A549 (cell line): ENCODE measurements around the gene TJP1. TPM values are rescaled to one million over a fixed set of nuclear protein-coding genes. Genes with fewer than 3 reads are reported as not detected.

ENCODE experiments used
- ATAC-seq, 2 experiments: fragments of 200-7000 bp in 1 of 2; fragments of >200 bp in 1 of 2; cut with Nextera tagmentation in 1 of 2; cut with Tn5 transposase in 1 of 2; 3 replicates each; pipeline versions ENCODE4 v1.8.0 to v1.9.1; 2018 to 2020; ENCODE audit warnings: mild to moderate bottlenecking in 1 of 2, moderate library complexity in 1 of 2
- CTCF ChIA-PET: fragments of 300-600 bp; sonication (Branson Sonifier 250); formaldehyde crosslinking; extraction: SDS; loops from one replicate; lab custom pipeline; 2021; ENCODE audit warnings: antibody characterized with exemption, inconsistent platforms; lab: Yijun Ruan, JAX
- POLR2A ChIA-PET: fragments of 350-600 bp; formaldehyde crosslinking; extraction: SDS; loops from one replicate; lab custom pipeline; 2021; ENCODE audit warnings: antibody characterized with exemption, inconsistent platforms; lab: Yijun Ruan, JAX
- DNase-seq, 2 experiments: peaks; one replicate each; pipeline versions ENCODE4 v3.0.0 to v3.0.0-alpha.2; 2011 to 2016; ENCODE audit warnings: low read depth in 1 of 2, low spot score in 1 of 2
- FAIRE-seq: peaks from 2 replicates; lab custom pipeline; 2011; peaks lifted over from hg19 to GRCh38; lab: Jason Lieb, UNC
- H3K27ac ChIP-seq, 2 experiments: fragments of >200 bp; sonication (Bioruptor Twin); formaldehyde crosslinking; 3 replicates each; pipeline ENCODE4 v1.5.1; 2016 to 2017
- H3K4me1 ChIP-seq: fragments of >200 bp; sonication (Bioruptor Twin); formaldehyde crosslinking; 3 replicates; pipeline ENCODE4 v1.6.1; 2016
- H3K4me2 ChIP-seq: fragments of >200 bp; sonication (Bioruptor Twin); formaldehyde crosslinking; 3 replicates; pipeline ENCODE4 v1.6.1; 2016
- H3K4me3 ChIP-seq: fragments of >200 bp; sonication (Bioruptor Twin); formaldehyde crosslinking; 3 replicates; pipeline ENCODE4 v1.5.1; 2016
- H3K9me3 ChIP-seq: fragments of >200 bp; sonication (Bioruptor Twin); formaldehyde crosslinking; 3 replicates; pipeline ENCODE4 v1.6.1; 2016
- BHLHE40 ChIP-seq: IDR thresholded peaks from 2 replicates; pipeline ENCODE4 v1.6.1; 2012; ENCODE audit warnings: low read depth, low read length, inconsistent platforms
- CBX2 ChIP-seq: fragments of 200-600 bp; sonication (generic); IDR thresholded peaks from 2 replicates; pipeline ENCODE4 v1.6.1; 2016; ENCODE audit warnings: low read depth, mild to moderate bottlenecking, borderline replicate concordance
- CHD4 ChIP-seq: fragments of 200-600 bp; sonication (generic); IDR thresholded peaks from 2 replicates; pipeline ENCODE4 v1.6.1; 2016; ENCODE audit warnings: antibody characterized with exemption, mild to moderate bottlenecking, borderline replicate concordance
- FOSB ChIP-seq: fragments of 250-450 bp; sonication (Bioruptor Pico); IDR thresholded peaks from 2 replicates; pipeline ENCODE4 v1.5.0; 2020; ENCODE audit warnings: mild to moderate bottlenecking, moderate library complexity
- GATA3 ChIP-seq: IDR thresholded peaks from 2 replicates; pipeline ENCODE4 v1.6.1; 2012; ENCODE audit warnings: borderline replicate concordance
- HOXB5 ChIP-seq: fragments of 250-450 bp; sonication (Bioruptor Pico); IDR thresholded peaks from 2 replicates; pipeline ENCODE4 v1.5.0; 2020; ENCODE audit warnings: mild to moderate bottlenecking, moderate library complexity
- KDM5A ChIP-seq: fragments of 200-600 bp; sonication (generic); IDR thresholded peaks from 2 replicates; pipeline ENCODE4 v1.6.1; 2016; ENCODE audit warnings: antibody characterized with exemption, mild to moderate bottlenecking
- MAFK ChIP-seq: fragments of 450-650 bp; IDR thresholded peaks from 2 replicates; pipeline ENCODE4 v1.6.1; 2014; ENCODE audit not compliant: partially characterized antibody
- MYC ChIP-seq: IDR thresholded peaks from 2 replicates; pipeline ENCODE4 v1.6.1; 2012; ENCODE audit warnings: mild to moderate bottlenecking, inconsistent platforms, low read length, improper control_type of control experiment, borderline replicate concordance
- NFE2L2 ChIP-seq: fragments of 150-350 bp; conservative IDR thresholded peaks from 2 replicates; pipeline ENCODE4 v1.6.1; 2014; ENCODE audit warnings: low read length
- NPAS2 ChIP-seq: fragments of 250-450 bp; sonication (Bioruptor Pico); IDR thresholded peaks from 2 replicates; pipeline ENCODE4 v1.8.0; 2022; ENCODE audit warnings: mild to moderate bottlenecking, moderate library complexity, borderline replicate concordance
- POLR2A ChIP-seq: IDR thresholded peaks from 2 replicates; pipeline ENCODE4 v1.6.1; 2012; ENCODE audit warnings: mild to moderate bottlenecking, low read length
- SMC3 ChIP-seq: fragments of >200 bp; sonication (Bioruptor Twin); formaldehyde crosslinking; IDR thresholded peaks from 3 replicates; pipeline ENCODE4 v1.6.1; 2018; ENCODE audit warnings: inconsistent platforms
- TFCP2L1 ChIP-seq: fragments of 250-450 bp; sonication (Bioruptor Pico); IDR thresholded peaks from 2 replicates; pipeline ENCODE4 v1.5.0; 2021; ENCODE audit warnings: mild to moderate bottlenecking
- WGBS: methylation state at CpG from one replicate; pipeline ENCODE4 v1.1.6; 2017; ENCODE audit errors: missing lambda C conversion rate; 5-methylcytosine and 5-hydroxymethylcytosine counted together
- polyA plus RNA-seq, 4 experiments: library from polyadenylated mRNA; depleted of rRNA in 3 of 4; stranded (reverse); fragments of >200 nt; fragmentation: RNase III in 1 of 4; extraction: RNeasy Plus Mini Kit Qiagen cat#74134 plus additional on column Dnase treatment in 1 of 4; gene quantifications; 2 replicates in 3 of 4; 3 replicates in 1 of 4; pipeline ENCODE4 v1.2.3, GENCODE V29; 2011 to 2017
- TF ChIP-seq, protein P1 (sequence below): IDR thresholded peaks from 2 replicates; pipeline ENCODE4 v1.6.1; 2012
- TF ChIP-seq, protein P2 (sequence below): fragments of 250-450 bp; sonication (Bioruptor Pico); IDR thresholded peaks from 2 replicates; pipeline ENCODE4 v1.5.0; 2021; ENCODE audit warnings: mild to moderate bottlenecking, moderate library complexity, borderline replicate concordance
- TF ChIP-seq, protein P3 (sequence below): fragments of 200-600 bp; sonication (generic); IDR thresholded peaks from 2 replicates; pipeline ENCODE4 v1.6.1; 2016; ENCODE audit warnings: antibody characterized with exemption, mild to moderate bottlenecking, moderate library complexity
- TF ChIP-seq, protein P4 (sequence below): fragments of 450-650 bp; IDR thresholded peaks from 2 replicates; pipeline ENCODE4 v1.6.1; 2014; ENCODE audit warnings: antibody characterized with exemption
- TF ChIP-seq, protein P5 (sequence below): fragments of >200 bp; sonication (Bioruptor Twin); formaldehyde crosslinking; IDR thresholded peaks from 3 replicates; pipeline ENCODE4 v1.5.1; 2016
- TF ChIP-seq, protein P6 (sequence below): fragments of 150-350 bp; IDR thresholded peaks from 2 replicates; pipeline ENCODE4 v1.6.1; 2014; ENCODE audit warnings: low read depth, mild to moderate bottlenecking, low read length

Gene TJP1
- polyA plus RNA-seq, 2 of the 4 experiments (the other 2 are of a cell fraction): 55.0 to 179 TPM

DNA sequence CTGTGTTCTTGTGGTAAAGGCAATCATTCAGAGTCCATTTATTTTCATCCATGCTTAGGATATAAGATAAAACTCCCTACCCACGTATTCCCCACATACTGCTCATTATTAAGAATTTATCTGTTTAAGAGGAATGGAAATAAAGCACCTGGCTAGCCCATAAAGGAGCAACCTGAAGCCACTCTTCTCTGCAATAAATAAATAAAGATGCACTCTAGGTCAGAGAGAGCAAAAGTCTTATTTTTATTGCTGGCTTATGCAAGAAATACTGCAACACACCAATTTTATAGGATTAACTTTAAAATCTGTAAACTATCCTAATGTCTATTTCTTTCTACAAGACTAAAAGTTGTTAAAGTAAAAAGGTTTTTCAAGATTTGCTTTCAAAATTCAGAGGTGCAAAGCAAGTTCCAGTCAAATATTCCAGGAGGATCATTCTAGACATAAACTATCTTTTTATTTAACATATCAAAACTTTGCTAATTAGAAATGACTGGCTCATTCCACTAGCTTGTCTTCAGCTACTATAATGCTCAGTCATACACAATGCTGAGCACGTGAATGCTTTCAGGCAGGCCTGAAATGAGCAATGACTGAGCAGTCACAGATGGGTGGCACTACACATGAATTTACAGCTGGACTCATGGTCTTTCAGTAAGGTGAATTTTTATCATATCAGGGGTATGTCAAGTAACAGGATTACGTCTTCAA lies 7.1 kb downstream of the TJP1 start:
- ChIA-PET POLR2A (interaction anchor here (1.0 kb wide), 1 partner anchor 106 kb away, joined by 3 read pairs; no protein-coding TSS in a partner anchor), CTCF (interaction anchor here (0.5 to 2.3 kb wide), 6 partner anchors 10 to 228 kb away, joined by 3 to 13 read pairs (median 4); no protein-coding TSS in a partner anchor)
- Histone ChIP-seq H3K4me3 (no peak overlapping the region), H3K27ac (peak overlapping the region in 1 of 2 experiments; percentile 58; a peak in 4 of 6 replicates), H3K4me2 (peak overlapping the region; percentile 50), H3K9me3 (no peaks in the 10 kb centered on the region), H3K4me1 (peaks cover 64% of the 10 kb centered on the region)
- peak; percentile 98 for FAIRE-seq
- 32% methylated on average over 3 of the region's 3 CpGs for whole genome bisulfite sequencing
- ATAC-seq: peak; percentile 85 to 86
- DNase-seq: peak in 1 of 2 experiments; percentile 64
- TF ChIP-seq POLR2A (no peak), MYC (no peak), NFE2L2 (peak; percentile 44; the same call in 1 of the 2 replicates), CHD4 (no peak), FOSB (no peak), MAFK (peak; percentile 81), BHLHE40 (peak; percentile 51; the same call in 1 of the 2 replicates), TFCP2L1 (no peak), GATA3 (no peak)
- TF ChIP-seq, protein P1, sequence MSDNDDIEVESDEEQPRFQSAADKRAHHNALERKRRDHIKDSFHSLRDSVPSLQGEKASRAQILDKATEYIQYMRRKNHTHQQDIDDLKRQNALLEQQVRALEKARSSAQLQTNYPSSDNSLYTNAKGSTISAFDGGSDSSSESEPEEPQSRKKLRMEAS: peak; percentile 55

DNA sequence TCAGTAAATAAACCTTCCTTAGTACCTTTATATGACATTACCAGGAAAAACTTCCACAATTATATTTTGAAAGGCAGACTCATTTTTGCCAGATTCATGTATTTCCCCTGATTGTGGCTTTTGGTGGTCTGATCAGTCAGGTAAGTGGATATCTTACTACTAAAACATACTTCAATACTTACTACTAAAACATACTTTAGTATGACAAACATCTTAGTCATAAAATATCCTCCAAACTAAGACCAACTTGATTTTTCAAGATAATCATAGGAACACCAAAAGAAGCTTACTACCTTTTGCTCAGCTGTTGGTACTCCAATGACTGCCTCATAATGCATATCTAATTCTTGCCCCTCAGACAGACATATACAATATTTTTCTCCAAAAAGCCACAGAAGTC lies 9.3 kb downstream of the TJP1 start:
- DNase-seq: no peak
- peak overlapping the region; percentile 50 for H3K4me2 ChIP-seq
- CTCF ChIA-PET: interaction anchor here (1.0 to 2.5 kb wide), 4 partner anchors 10 to 112 kb away, joined by 3 to 14 read pairs (median 4); partner anchors contain the start of gene TJP1
- ATAC-seq: no peak
- no peaks in the 10 kb centered on the region for H3K9me3 ChIP-seq
- no peak overlapping the region for H3K4me3 ChIP-seq
- H3K27ac ChIP-seq: no peak overlapping the region
- H3K4me1 ChIP-seq: peaks cover 60% of the 10 kb centered on the region
- POLR2A ChIA-PET: interaction anchor here (1.1 to 1.4 kb wide), 1 partner anchor 9 kb away, joined by 4 to 5 read pairs; the partner anchor contains the start of gene TJP1
- TF ChIP-seq, protein P2, sequence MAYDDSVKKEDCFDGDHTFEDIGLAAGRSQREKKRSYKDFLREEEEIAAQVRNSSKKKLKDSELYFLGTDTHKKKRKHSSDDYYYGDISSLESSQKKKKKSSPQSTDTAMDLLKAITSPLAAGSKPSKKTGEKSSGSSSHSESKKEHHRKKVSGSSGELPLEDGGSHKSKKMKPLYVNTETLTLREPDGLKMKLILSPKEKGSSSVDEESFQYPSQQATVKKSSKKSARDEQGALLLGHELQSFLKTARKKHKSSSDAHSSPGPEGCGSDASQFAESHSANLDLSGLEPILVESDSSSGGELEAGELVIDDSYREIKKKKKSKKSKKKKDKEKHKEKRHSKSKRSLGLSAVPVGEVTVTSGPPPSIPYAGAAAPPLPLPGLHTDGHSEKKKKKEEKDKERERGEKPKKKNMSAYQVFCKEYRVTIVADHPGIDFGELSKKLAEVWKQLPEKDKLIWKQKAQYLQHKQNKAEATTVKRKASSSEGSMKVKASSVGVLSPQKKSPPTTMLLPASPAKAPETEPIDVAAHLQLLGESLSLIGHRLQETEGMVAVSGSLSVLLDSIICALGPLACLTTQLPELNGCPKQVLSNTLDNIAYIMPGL (CRISPR knock-in tag): no peak
- TF ChIP-seq CBX2: no peak
- no peak for TF ChIP-seq NPAS2
- TF ChIP-seq SMC3: no peak
- no peak for TF ChIP-seq POLR2A
- TF ChIP-seq, protein P3, sequence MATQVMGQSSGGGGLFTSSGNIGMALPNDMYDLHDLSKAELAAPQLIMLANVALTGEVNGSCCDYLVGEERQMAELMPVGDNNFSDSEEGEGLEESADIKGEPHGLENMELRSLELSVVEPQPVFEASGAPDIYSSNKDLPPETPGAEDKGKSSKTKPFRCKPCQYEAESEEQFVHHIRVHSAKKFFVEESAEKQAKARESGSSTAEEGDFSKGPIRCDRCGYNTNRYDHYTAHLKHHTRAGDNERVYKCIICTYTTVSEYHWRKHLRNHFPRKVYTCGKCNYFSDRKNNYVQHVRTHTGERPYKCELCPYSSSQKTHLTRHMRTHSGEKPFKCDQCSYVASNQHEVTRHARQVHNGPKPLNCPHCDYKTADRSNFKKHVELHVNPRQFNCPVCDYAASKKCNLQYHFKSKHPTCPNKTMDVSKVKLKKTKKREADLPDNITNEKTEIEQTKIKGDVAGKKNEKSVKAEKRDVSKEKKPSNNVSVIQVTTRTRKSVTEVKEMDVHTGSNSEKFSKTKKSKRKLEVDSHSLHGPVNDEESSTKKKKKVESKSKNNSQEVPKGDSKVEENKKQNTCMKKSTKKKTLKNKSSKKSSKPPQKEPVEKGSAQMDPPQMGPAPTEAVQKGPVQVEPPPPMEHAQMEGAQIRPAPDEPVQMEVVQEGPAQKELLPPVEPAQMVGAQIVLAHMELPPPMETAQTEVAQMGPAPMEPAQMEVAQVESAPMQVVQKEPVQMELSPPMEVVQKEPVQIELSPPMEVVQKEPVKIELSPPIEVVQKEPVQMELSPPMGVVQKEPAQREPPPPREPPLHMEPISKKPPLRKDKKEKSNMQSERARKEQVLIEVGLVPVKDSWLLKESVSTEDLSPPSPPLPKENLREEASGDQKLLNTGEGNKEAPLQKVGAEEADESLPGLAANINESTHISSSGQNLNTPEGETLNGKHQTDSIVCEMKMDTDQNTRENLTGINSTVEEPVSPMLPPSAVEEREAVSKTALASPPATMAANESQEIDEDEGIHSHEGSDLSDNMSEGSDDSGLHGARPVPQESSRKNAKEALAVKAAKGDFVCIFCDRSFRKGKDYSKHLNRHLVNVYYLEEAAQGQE: no peak
- TF ChIP-seq TFCP2L1: no peak
- TF ChIP-seq KDM5A: no peak
- FAIRE-seq: peak; percentile 70

DNA sequence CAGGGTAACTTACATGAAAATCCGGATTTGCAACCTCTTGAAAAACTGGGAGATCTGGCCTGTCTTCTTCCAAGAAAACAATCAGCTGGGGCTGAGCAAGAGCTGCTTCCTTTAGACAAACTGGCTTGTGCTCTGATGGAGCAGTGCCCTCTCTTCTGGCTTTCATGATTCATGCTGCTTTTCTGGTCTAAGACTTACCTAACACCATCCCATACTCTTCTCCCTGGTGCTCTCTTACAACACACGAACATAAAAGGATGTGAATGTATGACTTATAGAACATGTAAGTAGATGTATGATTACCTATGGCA lies 9.9 kb downstream of the TJP1 start:
- Histone ChIP-seq H3K4me3 (no peak overlapping the region), H3K9me3 (no peaks in the 10 kb centered on the region)
- DNase-seq: peak in 1 of 2 experiments; percentile 27
- CTCF ChIA-PET: interaction anchor here (0.6 to 2.5 kb wide), 7 partner anchors 10 to 263 kb away, joined by 3 to 14 read pairs (median 3); partner anchors contain the start of gene TJP1
- TF ChIP-seq CBX2: no peak
- TF ChIP-seq, protein P4, sequence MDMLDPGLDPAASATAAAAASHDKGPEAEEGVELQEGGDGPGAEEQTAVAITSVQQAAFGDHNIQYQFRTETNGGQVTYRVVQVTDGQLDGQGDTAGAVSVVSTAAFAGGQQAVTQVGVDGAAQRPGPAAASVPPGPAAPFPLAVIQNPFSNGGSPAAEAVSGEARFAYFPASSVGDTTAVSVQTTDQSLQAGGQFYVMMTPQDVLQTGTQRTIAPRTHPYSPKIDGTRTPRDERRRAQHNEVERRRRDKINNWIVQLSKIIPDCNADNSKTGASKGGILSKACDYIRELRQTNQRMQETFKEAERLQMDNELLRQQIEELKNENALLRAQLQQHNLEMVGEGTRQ: no peak
- no peak for TF ChIP-seq HOXB5 (CRISPR knock-in tag)
- TF ChIP-seq, protein P5, sequence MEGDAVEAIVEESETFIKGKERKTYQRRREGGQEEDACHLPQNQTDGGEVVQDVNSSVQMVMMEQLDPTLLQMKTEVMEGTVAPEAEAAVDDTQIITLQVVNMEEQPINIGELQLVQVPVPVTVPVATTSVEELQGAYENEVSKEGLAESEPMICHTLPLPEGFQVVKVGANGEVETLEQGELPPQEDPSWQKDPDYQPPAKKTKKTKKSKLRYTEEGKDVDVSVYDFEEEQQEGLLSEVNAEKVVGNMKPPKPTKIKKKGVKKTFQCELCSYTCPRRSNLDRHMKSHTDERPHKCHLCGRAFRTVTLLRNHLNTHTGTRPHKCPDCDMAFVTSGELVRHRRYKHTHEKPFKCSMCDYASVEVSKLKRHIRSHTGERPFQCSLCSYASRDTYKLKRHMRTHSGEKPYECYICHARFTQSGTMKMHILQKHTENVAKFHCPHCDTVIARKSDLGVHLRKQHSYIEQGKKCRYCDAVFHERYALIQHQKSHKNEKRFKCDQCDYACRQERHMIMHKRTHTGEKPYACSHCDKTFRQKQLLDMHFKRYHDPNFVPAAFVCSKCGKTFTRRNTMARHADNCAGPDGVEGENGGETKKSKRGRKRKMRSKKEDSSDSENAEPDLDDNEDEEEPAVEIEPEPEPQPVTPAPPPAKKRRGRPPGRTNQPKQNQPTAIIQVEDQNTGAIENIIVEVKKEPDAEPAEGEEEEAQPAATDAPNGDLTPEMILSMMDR: no peak
- TF ChIP-seq, protein P6, sequence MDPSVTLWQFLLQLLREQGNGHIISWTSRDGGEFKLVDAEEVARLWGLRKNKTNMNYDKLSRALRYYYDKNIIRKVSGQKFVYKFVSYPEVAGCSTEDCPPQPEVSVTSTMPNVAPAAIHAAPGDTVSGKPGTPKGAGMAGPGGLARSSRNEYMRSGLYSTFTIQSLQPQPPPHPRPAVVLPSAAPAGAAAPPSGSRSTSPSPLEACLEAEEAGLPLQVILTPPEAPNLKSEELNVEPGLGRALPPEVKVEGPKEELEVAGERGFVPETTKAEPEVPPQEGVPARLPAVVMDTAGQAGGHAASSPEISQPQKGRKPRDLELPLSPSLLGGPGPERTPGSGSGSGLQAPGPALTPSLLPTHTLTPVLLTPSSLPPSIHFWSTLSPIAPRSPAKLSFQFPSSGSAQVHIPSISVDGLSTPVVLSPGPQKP: no peak
- TF ChIP-seq, all 56 proteins: peak for 0
- POLR2A ChIA-PET: interaction anchor here (1.4 kb wide), 1 partner anchor 9 kb away, joined by 4 read pairs; the partner anchor contains the start of gene TJP1
- FAIRE-seq (peak; percentile 83), ATAC-seq (peak; percentile 61 to 68; a peak in 4 of 6 replicates)
- Histone ChIP-seq H3K4me1 (peaks cover 67% of the 10 kb centered on the region), H3K27ac (no peak overlapping the region), H3K4me2 (peak overlapping the region; percentile 50)
- WGBS: 38% methylated on average over 2 of the region's 2 CpGs
